ENCODE results near the gene ASTN2.

The ASTN2 gene

GRCh38 chr9:116718111-116718510, 696.7 kb downstream of the ASTN2 start:
- no peak for DNase-seq (ENCODE audit: insufficient read length, low spot score)
- no peak for FAIRE-seq
- TF ChIP-seq CTCF (IDR thresholded peaks at IDR 0.05; ENCODE audit: insufficient read depth, missing control alignments), result no peak

GRCh38 chr9:116717150-116717549, 697.7 kb downstream of the ASTN2 start:
- TF ChIP-seq CTCF (IDR thresholded peaks at IDR 0.05; ENCODE audit: insufficient read depth, missing control alignments), result no peak
- FAIRE-seq, result no peak
- DNase-seq (ENCODE audit: insufficient read length, low spot score), result no peak

GRCh38 chr9:116716438-116716837, 698.4 kb downstream of the ASTN2 start:
- no peak for TF ChIP-seq CTCF (IDR thresholded peaks at IDR 0.05; ENCODE audit: insufficient read depth, missing control alignments)
- no peak for FAIRE-seq
- no peak for DNase-seq (ENCODE audit: insufficient read length, low spot score)

GRCh38 chr9:116715751-116716150, 699.1 kb downstream of the ASTN2 start:
- no peak for TF ChIP-seq CTCF (IDR thresholded peaks at IDR 0.05; ENCODE audit: insufficient read depth, missing control alignments)
- DNase-seq (ENCODE audit: insufficient read length, low spot score), result no peak
- no peak for FAIRE-seq

GRCh38 chr9:116713271-116713670, 701.6 kb downstream of the ASTN2 start:
- FAIRE-seq, result no peak
- DNase-seq (ENCODE audit: insufficient read length, low spot score), result no peak
- TF ChIP-seq CTCF (IDR thresholded peaks at IDR 0.05; ENCODE audit: insufficient read depth, missing control alignments), result no peak

- DNase-seq (ENCODE audit: insufficient read length, low spot score), result no peak
- no peak for TF ChIP-seq CTCF (IDR thresholded peaks at IDR 0.05; ENCODE audit: insufficient read depth, missing control alignments)
- no peak for FAIRE-seq
Observed at GRCh38 chr9:116712781-116713180, 702.1 kb downstream of the ASTN2 start.

- no peak for DNase-seq (ENCODE audit: insufficient read length, low spot score)
- no peak for TF ChIP-seq CTCF (IDR thresholded peaks at IDR 0.05; ENCODE audit: insufficient read depth, missing control alignments)
- FAIRE-seq, result no peak
Observed at GRCh38 chr9:116706310-116707290, 708.3 kb downstream of the ASTN2 start.
